Glutamatergic neuron (in vitro differentiated cells): ENCODE measurements around the gene TTC16. TPM values are rescaled to one million over a fixed set of nuclear protein-coding genes. Genes with fewer than 3 reads are reported as not detected.

Source experiments
- DNase-seq: peaks from one replicate; pipeline ENCODE4 v3.0.0; 2022
- H3K27ac Mint-ChIP-seq: one replicate; pipeline ENCODE4 v1.8.0; 2020; ENCODE audit warnings: mild to moderate bottlenecking, mixed read lengths, inconsistent platforms; ENCODE audit not compliant: unreplicated experiment
- H3K27me3 Mint-ChIP-seq: one replicate; pipeline ENCODE4 v1.8.0; 2020; ENCODE audit warnings: mild to moderate bottlenecking, moderate library complexity, mixed read lengths, inconsistent platforms; ENCODE audit not compliant: unreplicated experiment
- H3K36me3 Mint-ChIP-seq: one replicate; pipeline ENCODE4 v1.8.0; 2020; ENCODE audit warnings: mild to moderate bottlenecking, mixed read lengths, inconsistent platforms; ENCODE audit not compliant: unreplicated experiment
- H3K4me1 Mint-ChIP-seq: one replicate; pipeline ENCODE4 v1.8.0; 2020; ENCODE audit warnings: mild to moderate bottlenecking, low read depth, mixed read lengths, inconsistent platforms; ENCODE audit not compliant: unreplicated experiment
- H3K4me3 Mint-ChIP-seq: one replicate; pipeline ENCODE4 v1.8.0; 2020; ENCODE audit warnings: mild to moderate bottlenecking, mixed read lengths, inconsistent platforms; ENCODE audit not compliant: unreplicated experiment
- H3K9me3 Mint-ChIP-seq: one replicate; pipeline ENCODE4 v1.8.0; 2020; ENCODE audit warnings: mild to moderate bottlenecking, moderate library complexity, mixed read lengths, inconsistent platforms; ENCODE audit not compliant: unreplicated experiment
- CTCF ChIP-seq: fragments of 200-600 bp; sonication (generic); IDR thresholded peaks from one replicate; pipeline ENCODE4 v1.5.0; 2021; ENCODE audit not compliant: partially characterized antibody, unreplicated experiment
- total RNA-seq: library from RNA; stranded (reverse); fragmentation: NEBNext Ultra II Directional; extraction: Animal tissue kit (Norgen Biotek cat#: 25700); gene quantifications from one replicate; pipeline ENCODE4 v1.2.1, GENCODE V29; 2021; ENCODE audit not compliant: unreplicated experiment

TTC16 gene
- total RNA-seq, 1 donor from 2014 or later, result not detected

DNA sequence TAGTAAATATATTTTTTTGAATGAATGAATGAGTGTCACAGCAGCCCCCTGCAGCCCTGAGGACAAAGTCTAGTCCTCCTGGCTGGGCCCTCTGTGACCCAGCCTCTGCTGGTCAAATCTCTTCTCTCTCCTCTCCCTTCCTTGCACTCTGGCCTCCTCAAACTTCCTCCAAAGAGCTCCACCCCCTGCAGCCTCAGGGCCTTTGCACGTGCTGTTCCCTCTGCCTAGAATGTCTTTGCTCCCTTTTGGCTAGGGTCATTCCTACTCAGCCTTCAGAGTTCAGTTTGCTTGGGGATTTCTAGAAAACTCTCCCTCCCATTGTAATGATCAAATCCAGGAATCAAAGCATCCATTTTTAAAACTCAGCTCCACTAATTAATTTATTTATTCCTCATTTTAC is 49.5 kb downstream of the TTC16 start:
- no peak for DNase-seq
- Mint-ChIP-seq H3K4me3 (peak overlapping the region; percentile 42), H3K27me3 (peaks cover 21% of the 10 kb centered on the region), H3K4me1 (peaks cover 40% of the 10 kb centered on the region), H3K9me3 (peaks cover 13% of the 10 kb centered on the region), H3K36me3 (no peaks in the 10 kb centered on the region), H3K27ac (no peak overlapping the region)
- TF ChIP-seq CTCF, result no peak

DNA sequence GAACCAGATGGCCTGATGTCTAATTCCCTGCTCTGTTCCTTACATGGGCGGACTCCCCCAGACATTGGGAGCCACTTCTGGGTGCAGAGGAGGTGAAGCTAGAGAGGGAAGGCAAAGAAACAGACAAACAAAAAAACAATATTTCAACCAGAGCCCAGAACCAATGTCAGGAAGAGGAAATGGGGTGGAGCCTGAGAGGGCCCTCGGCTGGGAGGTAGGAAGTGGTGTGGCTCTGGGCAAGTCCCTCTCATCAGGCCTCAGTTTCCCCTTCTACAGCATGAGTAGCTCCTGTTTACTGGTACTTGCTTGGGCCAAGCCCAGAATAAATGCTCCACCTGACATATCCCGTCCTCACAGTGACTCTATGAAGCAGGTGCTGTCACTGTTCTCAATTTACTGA is 51.5 kb downstream of the TTC16 start:
- Mint-ChIP-seq H3K9me3 (peaks cover 13% of the 10 kb centered on the region), H3K4me3 (peak overlapping the region; percentile 56), H3K4me1 (peaks cover 36% of the 10 kb centered on the region), H3K36me3 (no peaks in the 10 kb centered on the region), H3K27ac (peak overlapping the region; percentile 80), H3K27me3 (peaks cover 19% of the 10 kb centered on the region)
- no peak for TF ChIP-seq CTCF
- no peak for DNase-seq

GRCh38 chr9:127767909-127768331 is 52.0 kb downstream of the TTC16 start:
- no peak for TF ChIP-seq CTCF
- H3K36me3 Mint-ChIP-seq, result no peaks in the 10 kb centered on the region
- peaks cover 14% of the 10 kb centered on the region for H3K27me3 Mint-ChIP-seq
- peaks cover 31% of the 10 kb centered on the region for H3K4me1 Mint-ChIP-seq
- H3K4me3 Mint-ChIP-seq, result no peak overlapping the region
- no peak overlapping the region for H3K27ac Mint-ChIP-seq
- DNase-seq, result peak; percentile 51
- peaks cover 13% of the 10 kb centered on the region for H3K9me3 Mint-ChIP-seq

DNA sequence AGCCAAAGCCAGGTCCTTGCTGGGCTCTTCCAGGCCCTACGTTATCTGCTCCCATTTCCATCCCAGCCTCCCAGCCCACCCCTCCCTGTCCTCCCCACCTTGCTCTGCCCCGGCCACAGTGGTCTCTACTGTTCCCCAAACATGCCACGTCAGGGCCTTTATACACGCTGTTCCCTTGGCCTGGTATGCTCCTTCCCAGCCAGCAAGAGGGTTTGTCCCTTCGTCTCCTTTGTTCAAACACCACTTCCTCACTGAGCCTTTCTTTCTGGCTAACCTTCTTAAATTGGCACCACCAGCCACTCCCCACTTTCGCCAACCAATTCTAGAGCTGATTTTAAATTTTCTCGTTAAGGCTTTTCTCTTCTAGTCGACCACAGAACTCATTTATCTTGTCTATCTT is 52.8 kb downstream of the TTC16 start:
- H3K4me1 Mint-ChIP-seq, result peaks cover 30% of the 10 kb centered on the region
- peaks cover 10% of the 10 kb centered on the region for H3K9me3 Mint-ChIP-seq
- H3K27me3 Mint-ChIP-seq, result peaks cover 13% of the 10 kb centered on the region
- no peaks in the 10 kb centered on the region for H3K36me3 Mint-ChIP-seq
- TF ChIP-seq CTCF, result no peak
- no peak for DNase-seq
- peak overlapping the region; percentile 25 for H3K27ac Mint-ChIP-seq
- peak overlapping the region; percentile 12 for H3K4me3 Mint-ChIP-seq

DNA sequence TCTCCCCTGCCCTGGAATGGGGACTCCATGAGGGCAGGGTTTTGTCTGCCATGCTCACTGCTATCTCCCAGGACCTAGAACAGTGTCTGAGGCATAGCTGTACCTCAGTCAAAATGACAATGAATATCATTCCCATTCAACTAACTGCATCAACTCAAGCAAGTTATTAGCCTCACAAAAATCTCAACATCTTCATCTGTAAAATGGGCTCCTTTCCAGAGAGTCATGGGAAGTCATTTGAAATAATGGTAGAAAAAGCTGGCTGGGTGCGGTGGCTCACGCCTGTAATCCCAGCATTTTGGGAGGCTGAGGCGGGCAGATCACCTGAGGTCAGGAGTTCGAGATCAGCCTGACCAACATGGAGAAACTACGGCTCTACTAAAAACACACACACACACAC is 53.2 kb downstream of the TTC16 start:
- H3K4me3 Mint-ChIP-seq, result peak overlapping the region; percentile 12
- no peak for TF ChIP-seq CTCF
- DNase-seq, result no peak
- H3K27me3 Mint-ChIP-seq, result peaks cover 13% of the 10 kb centered on the region
- peak overlapping the region; percentile 25 for H3K27ac Mint-ChIP-seq
- H3K4me1 Mint-ChIP-seq, result peaks cover 29% of the 10 kb centered on the region
- peaks cover 10% of the 10 kb centered on the region for H3K9me3 Mint-ChIP-seq
- H3K36me3 Mint-ChIP-seq, result no peaks in the 10 kb centered on the region
